Caco-2 (cell line): Measurements from ENCODE around the gene AFAP1L2. TPM values are rescaled to one million over a fixed set of nuclear protein-coding genes. Genes with fewer than 3 reads are reported as not detected.

ENCODE experiments used
- BruUV-seq: library from RNA; stranded (reverse); fragments of 400-500 nt; replicated peaks from 2 replicates; lab custom pipeline; 2021; lab: Mats Ljungman, UMichigan
- CTCF ChIA-PET: fragments of 300-600 bp; sonication (Branson Sonifier 250); formaldehyde crosslinking; loops from one replicate; lab custom pipeline; 2022; ENCODE audit warnings: antibody characterized with exemption; lab: Charles Lee
- POLR2A ChIA-PET: fragments of 300-600 bp; sonication (Branson Sonifier 250); formaldehyde crosslinking; loops from one replicate; lab custom pipeline; 2022; ENCODE audit warnings: antibody characterized with exemption; lab: Charles Lee
- DNase-seq, 2 experiments: peaks; one replicate each; pipeline versions ENCODE4 v3.0.0 to v3.0.0-alpha.2; 2020 to 2022
- H3K27me3 ChIP-seq: replicated peaks from 2 replicates; pipeline ENCODE4 v1.6.0; 2011; ENCODE audit warnings: low read length; ENCODE audit not compliant: control insufficient read depth, insufficient read depth
- H3K36me3 ChIP-seq: 2 replicates; pipeline ENCODE4 v1.5.1; 2011; ENCODE audit warnings: low read length; ENCODE audit not compliant: control insufficient read depth, insufficient read depth
- H3K4me1 ChIP-seq: fragments of 250-450 bp; sonication (Bioruptor Pico); 2 replicates; pipeline ENCODE4 v1.5.1; 2020; ENCODE audit warnings: mild to moderate bottlenecking
- H3K4me3 ChIP-seq: 2 replicates; pipeline ENCODE4 v1.5.1; 2011; ENCODE audit warnings: low read depth, mild to moderate bottlenecking, control low read depth, low read length
- H3K9me3 ChIP-seq: fragments of 250-450 bp; sonication (Bioruptor Pico); 2 replicates; pipeline ENCODE4 v1.5.1; 2020; ENCODE audit warnings: mild to moderate bottlenecking, moderate library complexity
- H3K27ac Mint-ChIP-seq: one replicate; pipeline ENCODE4 v1.8.0; 2022; ENCODE audit warnings: mixed read lengths; ENCODE audit not compliant: unreplicated experiment
- H3K27me3 Mint-ChIP-seq: one replicate; pipeline ENCODE4 v1.8.0; 2022; ENCODE audit warnings: mixed read lengths; ENCODE audit not compliant: insufficient read depth, unreplicated experiment
- H3K36me3 Mint-ChIP-seq: one replicate; pipeline ENCODE4 v1.8.0; 2022; ENCODE audit warnings: mild to moderate bottlenecking, mixed read lengths; ENCODE audit not compliant: insufficient read depth, unreplicated experiment
- H3K4me1 Mint-ChIP-seq: one replicate; pipeline ENCODE4 v1.8.0; 2022; ENCODE audit warnings: low read depth, mixed read lengths; ENCODE audit not compliant: unreplicated experiment
- H3K4me3 Mint-ChIP-seq: one replicate; pipeline ENCODE4 v1.8.0; 2022; ENCODE audit warnings: mild to moderate bottlenecking, moderate library complexity, mixed read lengths; ENCODE audit not compliant: unreplicated experiment
- H3K9me3 Mint-ChIP-seq: one replicate; pipeline ENCODE4 v1.8.0; 2022; ENCODE audit warnings: mixed read lengths; ENCODE audit not compliant: unreplicated experiment
- intact Hi-C: fragments of 100-400 bp; cut with micrococcal nuclease; formaldehyde crosslinking; loops from one replicate; pipeline ENCODE4 v1.10.0; 2022; ENCODE audit not compliant: unreplicated experiment
- total RNA-seq: library from RNA; stranded (reverse); gene quantifications from 2 replicates; pipeline ENCODE4 v1.2.3, GENCODE V29; 2022
- TF ChIP-seq, protein P1 (sequence below), 2 experiments: fragments of 200-600 bp in 1 of 2; IDR thresholded peaks; 1 replicate in 1 of 2; 2 replicates in 1 of 2; pipeline versions ENCODE4 v1.5.1 to v1.8.0; 2011 to 2022; ENCODE audit warnings: antibody characterized with exemption in 1 of 2, control low read depth in 1 of 2, inconsistent platforms in 1 of 2, low read depth in 1 of 2, low read length in 1 of 2, mild to moderate bottlenecking in 1 of 2, moderate library complexity in 1 of 2; ENCODE audit not compliant: insufficient read depth in 1 of 2, severe bottlenecking in 1 of 2, unreplicated experiment in 1 of 2

AFAP1L2 gene
- total RNA-seq, 1 experiment from 2014 or later = 2.3 TPM

DNA sequence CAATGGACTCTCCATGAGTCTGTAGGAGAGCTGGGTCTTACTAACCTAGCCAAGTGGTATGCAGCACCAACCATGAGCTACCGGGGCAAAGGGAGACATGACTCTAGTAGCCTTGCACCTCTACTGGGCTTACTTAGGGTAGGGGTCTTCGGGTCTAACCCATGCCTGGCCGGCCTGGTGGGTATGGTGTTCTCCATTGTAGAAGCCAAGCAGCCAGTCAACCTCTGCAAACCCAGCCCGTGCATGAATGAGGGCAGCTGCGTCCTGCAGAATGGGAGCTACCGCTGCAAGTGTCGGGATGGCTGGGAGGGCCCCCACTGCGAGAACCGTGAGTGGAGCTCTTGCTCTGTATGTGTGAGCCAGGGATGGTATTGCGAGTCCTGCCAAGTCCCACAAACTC, 114.3 kb downstream of the AFAP1L2 start:
- H3K36me3 ChIP-seq = no peaks in the 10 kb centered on the region
- H3K27me3 Mint-ChIP-seq = no peaks in the 10 kb centered on the region

DNA sequence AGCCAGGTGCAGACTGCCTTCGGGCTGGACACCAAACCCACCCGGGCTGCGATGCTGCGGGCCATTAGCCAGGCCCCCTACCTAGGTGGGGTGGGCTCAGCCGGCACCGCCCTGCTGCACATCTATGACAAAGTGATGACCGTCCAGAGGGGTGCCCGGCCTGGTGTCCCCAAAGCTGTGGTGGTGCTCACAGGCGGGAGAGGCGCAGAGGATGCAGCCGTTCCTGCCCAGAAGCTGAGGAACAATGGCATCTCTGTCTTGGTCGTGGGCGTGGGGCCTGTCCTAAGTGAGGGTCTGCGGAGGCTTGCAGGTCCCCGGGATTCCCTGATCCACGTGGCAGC, 115.2 kb downstream of the AFAP1L2 start:
- no TSS peak for BruUV-seq
- no peaks in the 10 kb centered on the region for H3K36me3 ChIP-seq

More for the DNA sequence above, 114.3 kb downstream of the AFAP1L2 start:
- no peaks in the 10 kb centered on the region for H3K27me3 ChIP-seq
- CTCF ChIA-PET = no interaction called here
- no peaks in the 10 kb centered on the region for H3K36me3 Mint-ChIP-seq
- TF ChIP-seq, protein P1, sequence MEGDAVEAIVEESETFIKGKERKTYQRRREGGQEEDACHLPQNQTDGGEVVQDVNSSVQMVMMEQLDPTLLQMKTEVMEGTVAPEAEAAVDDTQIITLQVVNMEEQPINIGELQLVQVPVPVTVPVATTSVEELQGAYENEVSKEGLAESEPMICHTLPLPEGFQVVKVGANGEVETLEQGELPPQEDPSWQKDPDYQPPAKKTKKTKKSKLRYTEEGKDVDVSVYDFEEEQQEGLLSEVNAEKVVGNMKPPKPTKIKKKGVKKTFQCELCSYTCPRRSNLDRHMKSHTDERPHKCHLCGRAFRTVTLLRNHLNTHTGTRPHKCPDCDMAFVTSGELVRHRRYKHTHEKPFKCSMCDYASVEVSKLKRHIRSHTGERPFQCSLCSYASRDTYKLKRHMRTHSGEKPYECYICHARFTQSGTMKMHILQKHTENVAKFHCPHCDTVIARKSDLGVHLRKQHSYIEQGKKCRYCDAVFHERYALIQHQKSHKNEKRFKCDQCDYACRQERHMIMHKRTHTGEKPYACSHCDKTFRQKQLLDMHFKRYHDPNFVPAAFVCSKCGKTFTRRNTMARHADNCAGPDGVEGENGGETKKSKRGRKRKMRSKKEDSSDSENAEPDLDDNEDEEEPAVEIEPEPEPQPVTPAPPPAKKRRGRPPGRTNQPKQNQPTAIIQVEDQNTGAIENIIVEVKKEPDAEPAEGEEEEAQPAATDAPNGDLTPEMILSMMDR (IDR thresholded peaks at IDR 0.05; ENCODE audit: insufficient read depth in 1 of 2, low read depth in 1 of 2, low read length in 1 of 2, severe bottlenecking in 1 of 2, unreplicated experiment in 1 of 2) = no peak
- no peak for DNase-seq
- peaks cover 11% of the 10 kb centered on the region for H3K9me3 Mint-ChIP-seq
- no TSS peak for BruUV-seq
- intact Hi-C loops = no loop called here
- H3K9me3 ChIP-seq = peaks cover 4% of the 10 kb centered on the region
- POLR2A ChIA-PET = no interaction called here
- no peak overlapping the region for H3K27ac Mint-ChIP-seq
- H3K4me3 ChIP-seq = no peak overlapping the region
- no peaks in the 10 kb centered on the region for H3K4me1 ChIP-seq
- no peak overlapping the region for H3K4me3 Mint-ChIP-seq
- H3K4me1 Mint-ChIP-seq = no peaks in the 10 kb centered on the region

DNA sequence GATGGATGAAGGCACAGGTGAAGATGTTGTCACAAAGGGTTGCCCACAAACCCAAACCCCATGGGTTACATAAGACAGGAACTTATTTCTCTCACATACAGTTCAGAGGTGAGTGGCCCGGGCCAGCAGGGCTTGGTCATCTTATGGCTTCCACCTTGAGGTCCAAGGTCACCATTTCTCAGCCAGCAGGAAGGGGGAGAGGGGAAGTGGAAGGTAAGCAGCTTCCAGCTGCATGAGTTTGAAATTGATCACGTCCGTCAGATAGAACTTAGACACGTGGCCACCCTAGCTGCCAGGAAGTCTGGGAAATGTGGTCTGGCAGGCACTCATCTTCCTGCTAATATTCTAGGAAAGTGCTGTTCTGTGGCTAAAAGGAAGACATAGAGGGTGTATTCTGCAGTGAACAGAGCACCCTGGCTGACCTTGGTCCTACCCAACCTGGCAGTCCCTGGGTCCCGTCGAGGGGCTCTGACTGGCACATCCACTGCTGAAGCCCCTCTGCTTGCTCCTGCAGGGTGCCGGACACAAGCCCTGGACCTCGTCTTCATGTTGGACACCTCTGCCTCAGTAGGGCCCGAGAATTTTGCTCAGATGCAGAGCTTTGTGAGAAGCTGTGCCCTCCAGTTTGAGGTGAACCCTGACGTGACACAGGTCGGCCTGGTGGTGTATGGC, 115.7 kb downstream of the AFAP1L2 start:
- no peaks in the 10 kb centered on the region for H3K36me3 ChIP-seq
- H3K4me1 Mint-ChIP-seq = no peaks in the 10 kb centered on the region
- H3K36me3 Mint-ChIP-seq = no peaks in the 10 kb centered on the region
- H3K9me3 Mint-ChIP-seq = no peaks in the 10 kb centered on the region
- intact Hi-C loops = no loop called here
- no peaks in the 10 kb centered on the region for H3K9me3 ChIP-seq
- no peaks in the 10 kb centered on the region for H3K27me3 Mint-ChIP-seq
- TF ChIP-seq, protein P1 (IDR thresholded peaks at IDR 0.05; ENCODE audit: insufficient read depth in 1 of 2, low read depth in 1 of 2, low read length in 1 of 2, severe bottlenecking in 1 of 2, unreplicated experiment in 1 of 2) = no peak
- no peak overlapping the region for H3K4me3 ChIP-seq
- no peaks in the 10 kb centered on the region for H3K27me3 ChIP-seq
- no peak overlapping the region for H3K27ac Mint-ChIP-seq
- BruUV-seq = no TSS peak
- no peaks in the 10 kb centered on the region for H3K4me1 ChIP-seq
- H3K4me3 Mint-ChIP-seq = no peak overlapping the region
- no peak for DNase-seq
- ChIA-PET CTCF (interaction anchor here (2.7 kb wide), 1 partner anchor 15 kb away, joined by 9 read pairs; no protein-coding TSS in a partner anchor), POLR2A (no interaction called here)

More for the DNA sequence above, 115.2 kb downstream of the AFAP1L2 start:
- intact Hi-C loops = no loop called here
- TF ChIP-seq, protein P1 (IDR thresholded peaks at IDR 0.05; ENCODE audit: insufficient read depth in 1 of 2, low read depth in 1 of 2, low read length in 1 of 2, severe bottlenecking in 1 of 2, unreplicated experiment in 1 of 2) = no peak
- no peaks in the 10 kb centered on the region for H3K27me3 Mint-ChIP-seq
- H3K36me3 Mint-ChIP-seq = no peaks in the 10 kb centered on the region
- peaks cover 1% of the 10 kb centered on the region for H3K9me3 Mint-ChIP-seq
- no peaks in the 10 kb centered on the region for H3K4me1 ChIP-seq
- H3K27me3 ChIP-seq = no peaks in the 10 kb centered on the region
- no peak overlapping the region for H3K4me3 Mint-ChIP-seq
- no peaks in the 10 kb centered on the region for H3K4me1 Mint-ChIP-seq
- H3K9me3 ChIP-seq = no peaks in the 10 kb centered on the region
- POLR2A ChIA-PET = no interaction called here
- H3K27ac Mint-ChIP-seq = no peak overlapping the region
- H3K4me3 ChIP-seq = no peak overlapping the region
- DNase-seq = no peak
- CTCF ChIA-PET = no interaction called here
